NCI-H1417 treated with DMSO at 0.1 percent for 48 hours (cell line): Measurements from ENCODE around the gene LRRK1.
A peak's percentile ranks its signal among the peaks of the same experiment; 100 is the strongest.

Experiments used
- DNase-seq: peaks from one replicate; lab custom pipeline; 2025; lab: John Stamatoyannopoulos, UW

Gene LRRK1

GRCh38 chr15:100914876-100915275 is 4.3 kb upstream of the LRRK1 start:
- no peak for DNase-seq

- peak; percentile 16 for DNase-seq
Observed at GRCh38 chr15:100918034-100918689, 995 bp upstream of the LRRK1 start.

GRCh38 chr15:100919481-100920405 is 586 bp downstream of the LRRK1 start:
- no peak for DNase-seq

DNA sequence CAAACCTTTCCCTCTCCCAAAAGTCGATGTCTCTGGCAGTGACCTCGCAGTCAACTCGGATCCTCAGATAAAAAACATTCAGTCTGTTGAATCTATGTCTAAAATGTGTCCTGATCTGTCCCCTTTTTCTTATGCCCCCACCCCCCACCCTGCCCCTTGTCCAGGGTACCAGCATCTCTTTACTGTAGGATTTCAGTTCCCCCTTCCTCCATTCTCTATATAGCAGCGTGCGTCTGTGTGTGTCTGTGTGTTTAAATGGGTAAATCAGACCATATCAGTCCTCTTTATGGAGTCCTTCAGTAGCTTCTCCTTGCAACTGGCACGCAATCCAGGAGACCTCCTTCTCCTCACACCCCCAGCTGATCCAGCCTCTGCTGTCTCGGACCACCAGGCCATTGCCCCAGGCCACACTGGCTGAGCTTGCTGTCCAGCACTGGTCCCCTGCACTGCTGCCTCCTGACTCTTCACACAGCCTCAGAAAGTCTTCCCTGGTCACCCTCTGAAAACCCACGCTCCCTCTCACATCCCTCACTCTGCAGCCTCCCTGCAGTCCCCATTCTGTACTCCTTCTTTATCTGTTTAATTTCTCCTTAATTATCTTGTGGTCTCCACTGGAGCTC is 1.5 kb downstream of the LRRK1 start:
- DNase-seq: no peak

GRCh38 chr15:100922192-100923040 is 3.3 kb downstream of the LRRK1 start:
- no peak for DNase-seq

DNA sequence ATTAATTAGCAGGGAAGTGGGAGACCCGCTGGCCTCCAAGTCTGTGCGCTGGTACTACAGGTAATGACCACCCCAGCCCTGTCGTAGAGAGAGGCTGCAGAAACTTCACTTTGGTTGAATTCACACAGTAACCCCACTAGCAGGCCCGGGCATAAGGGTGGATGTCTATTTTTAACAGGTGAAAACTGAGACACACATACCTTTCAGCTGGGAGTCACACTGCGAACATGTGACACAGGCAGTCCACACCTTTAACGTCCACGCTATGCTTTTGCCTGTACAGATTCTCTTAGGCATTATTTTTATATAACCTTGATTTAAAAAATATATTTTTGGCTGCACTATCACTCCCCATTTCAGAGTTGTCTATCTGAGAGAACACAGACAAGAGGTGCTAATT is 3.9 kb downstream of the LRRK1 start:
- DNase-seq: no peak

- DNase-seq: no peak
Observed at GRCh38 chr15:100923902-100924301, 4.7 kb downstream of the LRRK1 start.

GRCh38 chr15:100924436-100924835 is 5.3 kb downstream of the LRRK1 start:
- DNase-seq: no peak

GRCh38 chr15:100925480-100925879 is 6.3 kb downstream of the LRRK1 start:
- DNase-seq: no peak

- DNase-seq: no peak
Observed at GRCh38 chr15:100926258-100926657, 7.1 kb downstream of the LRRK1 start.

DNA sequence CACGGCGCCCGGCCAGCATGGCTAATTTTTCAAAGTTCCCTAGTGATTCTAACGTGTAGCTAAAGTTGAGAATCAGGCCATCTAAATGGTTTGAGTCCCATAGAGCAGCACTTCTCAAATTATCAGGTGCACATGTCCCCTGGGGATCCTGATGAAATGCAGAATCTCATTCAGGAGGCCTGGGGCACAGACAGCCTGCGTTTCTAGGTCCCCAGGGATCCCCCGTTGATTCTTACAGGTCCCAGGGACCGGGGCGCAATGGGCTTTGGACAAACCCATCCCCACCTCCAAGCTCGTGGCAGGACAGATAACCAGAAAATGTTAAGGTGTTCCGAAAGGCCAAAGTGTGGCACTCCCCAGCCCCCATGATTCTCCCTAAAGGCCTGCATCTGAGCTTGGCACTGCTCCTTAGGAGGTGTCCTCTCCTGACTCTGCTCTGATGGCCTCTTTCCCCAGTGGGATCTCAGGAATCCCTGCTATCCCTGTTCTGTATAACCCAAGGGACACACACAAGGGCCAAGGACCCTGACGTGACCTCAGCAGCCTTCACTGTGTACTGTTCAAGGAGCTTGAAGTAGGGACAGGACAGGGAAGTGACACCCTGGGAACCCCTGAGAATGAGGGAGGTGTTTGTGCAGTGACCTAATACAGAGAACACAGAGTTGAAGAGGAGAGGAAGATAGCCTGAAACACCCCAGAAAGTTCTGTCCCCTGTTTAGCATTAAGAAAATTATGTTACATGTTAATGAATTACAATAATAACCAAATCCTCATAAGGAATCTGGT is 8.0 kb downstream of the LRRK1 start:
- no peak for DNase-seq

DNA sequence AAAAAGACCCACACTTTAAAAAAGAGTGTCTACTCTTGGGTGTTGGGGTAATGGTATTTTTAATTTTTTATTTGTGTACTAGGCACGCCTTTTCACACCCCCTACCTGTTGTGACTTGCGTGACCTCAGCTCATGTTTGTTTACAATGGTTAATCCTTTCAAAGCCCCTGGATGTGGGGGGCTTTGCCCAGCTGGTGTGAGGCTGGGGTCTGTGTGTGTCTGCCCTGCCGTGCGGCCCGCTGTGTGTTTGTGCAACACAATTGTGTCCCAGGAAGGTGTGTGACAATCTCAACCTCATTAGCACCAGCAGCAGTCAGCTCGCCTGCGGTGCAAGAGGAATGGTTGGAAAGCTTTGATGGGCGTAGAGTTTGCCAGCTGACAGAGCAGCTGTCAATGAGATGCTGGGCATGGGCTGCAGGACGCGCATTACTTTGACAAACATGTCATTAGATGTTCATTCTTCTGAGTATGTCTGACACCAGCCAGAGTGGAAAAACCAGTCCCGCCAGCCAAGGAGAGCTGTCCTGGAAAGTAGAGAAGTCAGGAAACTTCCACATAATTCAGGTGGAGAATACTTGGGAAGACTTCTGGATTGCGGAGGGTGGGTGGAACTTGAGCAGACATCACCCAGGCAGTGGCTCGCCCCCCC is 9.6 kb downstream of the LRRK1 start:
- peak; percentile 28 for DNase-seq

- no peak for DNase-seq
Observed at GRCh38 chr15:100929641-100930042, 10.5 kb downstream of the LRRK1 start.

GRCh38 chr15:100930306-100930848 is 11.2 kb downstream of the LRRK1 start:
- no peak for DNase-seq

- DNase-seq: no peak
Observed at GRCh38 chr15:100931143-100931890, 12.2 kb downstream of the LRRK1 start.

- no peak for DNase-seq
Observed at GRCh38 chr15:100932676-100933348, 13.7 kb downstream of the LRRK1 start.

DNA sequence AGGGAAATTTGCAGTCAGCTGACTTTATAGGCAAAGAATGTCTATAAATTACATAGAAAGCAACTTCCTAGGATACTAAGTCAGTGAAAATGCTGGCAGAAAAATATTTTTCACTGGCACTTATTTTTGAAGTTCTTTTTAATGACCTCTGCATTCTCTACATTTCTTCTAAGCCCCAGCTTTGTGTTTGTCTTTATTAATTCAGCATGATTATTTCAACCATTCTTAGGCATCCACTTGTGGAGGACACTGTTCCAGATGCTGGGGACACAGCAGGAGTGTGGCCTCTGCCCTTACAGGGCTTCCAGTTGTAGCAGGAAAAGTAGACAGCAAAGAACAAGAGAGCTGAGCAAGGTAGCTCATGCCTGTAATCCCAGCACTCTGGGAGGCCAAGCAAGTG is 15.0 kb downstream of the LRRK1 start:
- no peak for DNase-seq

GRCh38 chr15:100934726-100935125 is 15.6 kb downstream of the LRRK1 start:
- DNase-seq: no peak

- no peak for DNase-seq
Observed at GRCh38 chr15:100937171-100937570, 18.0 kb downstream of the LRRK1 start.
